ENCODE results near the gene MCTP1. TPM values are rescaled to one million over a fixed set of nuclear protein-coding genes. Genes with fewer than 3 reads are reported as not detected.

The MCTP1 gene
- total RNA-seq, 1 experiment from 2014 or later, result 0.44 TPM

DNA sequence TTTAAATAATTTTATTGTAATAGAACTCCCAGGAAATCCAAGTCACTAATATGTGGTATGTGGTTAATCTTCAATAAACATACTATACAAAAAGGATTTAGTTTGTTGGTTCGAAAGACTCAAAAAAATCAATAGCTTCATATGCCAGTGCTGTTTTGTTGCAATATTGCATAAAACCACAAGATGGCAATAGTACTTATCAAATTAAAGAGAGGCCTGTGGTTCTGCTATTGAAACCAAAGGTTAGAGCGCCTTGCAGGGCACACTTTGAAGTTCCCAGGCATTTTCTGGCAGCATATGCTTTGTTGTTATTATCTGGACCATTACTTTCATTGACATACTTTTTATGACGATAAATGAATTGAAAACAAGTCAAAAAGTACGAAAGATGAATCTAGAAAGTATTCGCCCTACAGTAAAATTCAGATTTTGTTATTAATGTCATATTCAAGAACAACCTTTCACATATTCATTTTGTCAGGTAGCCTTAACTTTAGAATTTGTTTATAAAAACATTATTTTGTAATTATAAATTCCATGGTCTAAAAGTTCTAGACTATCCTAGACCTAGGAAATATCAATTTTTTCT, 316.3 kb downstream of the MCTP1 start:
- TF ChIP-seq SRF (IDR thresholded peaks at IDR 0.05; ENCODE audit: low read depth), result no peak
- TF ChIP-seq ELF1 (IDR thresholded peaks at IDR 0.05; ENCODE audit: borderline replicate concordance, low read depth), result no peak
- TF ChIP-seq ATF3 (IDR thresholded peaks at IDR 0.05), result no peak
- no peak for TF ChIP-seq CBX3 (IDR thresholded peaks at IDR 0.05; ENCODE audit: low read depth)
- TF ChIP-seq SIN3A (IDR thresholded peaks at IDR 0.05; ENCODE audit: low read depth), result no peak
- no peak for TF ChIP-seq SP1 (IDR thresholded peaks at IDR 0.05; ENCODE audit: low read depth)
- peak; percentile 79 for TF ChIP-seq RAD21 (IDR thresholded peaks at IDR 0.05; ENCODE audit: low read depth)
- no peak for TF ChIP-seq ZFX (IDR thresholded peaks at IDR 0.05)
- TF ChIP-seq EZH2 (IDR thresholded peaks at IDR 0.05), result no peak
- TF ChIP-seq, protein P1, sequence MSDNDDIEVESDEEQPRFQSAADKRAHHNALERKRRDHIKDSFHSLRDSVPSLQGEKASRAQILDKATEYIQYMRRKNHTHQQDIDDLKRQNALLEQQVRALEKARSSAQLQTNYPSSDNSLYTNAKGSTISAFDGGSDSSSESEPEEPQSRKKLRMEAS (IDR thresholded peaks at IDR 0.05), result no peak
- peak; percentile 77 for TF ChIP-seq TCF7L2 (IDR thresholded peaks at IDR 0.05; ENCODE audit: borderline replicate concordance, extremely low read depth, insufficient read depth, insufficient read length)
- no peak for TF ChIP-seq CEBPB (IDR thresholded peaks at IDR 0.05; ENCODE audit: low read depth)
- no peak for TF ChIP-seq POLR2AphosphoS5 (IDR thresholded peaks at IDR 0.05; ENCODE audit: low read depth, low read length)
- peak; percentile 64 to 75 (median 73); a peak in 5 of 6 replicates for TF ChIP-seq CTCF (IDR thresholded peaks at IDR 0.05 in 2 of 3, conservative IDR thresholded peaks at IDR 0.05 in 1 of 3; ENCODE audit: borderline replicate concordance in 1 of 3, insufficient read depth in 1 of 3, low read depth in 2 of 3, low read length in 2 of 3)
- TF ChIP-seq YY1 (IDR thresholded peaks at IDR 0.05; ENCODE audit: extremely low read depth, insufficient replicate concordance, low read depth, low read length), result no peak
- H3K9me3 ChIP-seq (ENCODE audit: control insufficient read depth in 1 of 2, insufficient read depth in 1 of 2, low read depth in 1 of 2, low read length in 2 of 2), result no peaks in the 10 kb centered on the region
- ChIA-PET CTCF (interaction anchor here (0.6 to 2.8 kb wide), 10 partner anchors 8 to 878 kb away, joined by 3 to 27 read pairs (median 3); no protein-coding TSS in a partner anchor), RAD21 (ENCODE audit: low non-redundant PET in 1 of 2, low total read pairs in 2 of 2, uncharacterized antibody in 2 of 2, unreplicated experiment in 2 of 2) (interaction anchor here in 1 of 2 experiments (1.0 kb wide), 1 partner anchor 292 kb away, joined by 3 read pairs; no protein-coding TSS in a partner anchor), POLR2A (interaction anchor here (0.9 kb wide), 1 partner anchor 210 kb away, joined by 3 read pairs; no protein-coding TSS in a partner anchor)
- H2AFZ ChIP-seq (ENCODE audit: low read depth, low read length, poor library complexity, severe bottlenecking), result peak overlapping the region; percentile 52
- no peaks in the 10 kb centered on the region for H3K79me2 ChIP-seq (ENCODE audit: insufficient read depth, low read length)
- ATAC-seq, result peak; percentile 83
- intact Hi-C loops (cut with micrococcal nuclease), result loop anchor here (1.0 kb wide), 3 partner anchors 271 to 879 kb away; no protein-coding TSS in a partner anchor
- no peaks in the 10 kb centered on the region for H3K9me2 ChIP-seq (ENCODE audit: insufficient read depth)
- H3K4me2 ChIP-seq (ENCODE audit: low read length), result peak overlapping the region; percentile 21; the same call in 1 of the 2 replicates
- H3K27me3 ChIP-seq (ENCODE audit: insufficient read depth, low read length), result no peaks in the 10 kb centered on the region
- no TSS peak for BruUV-seq (replicated peaks)
- H3K4me1 ChIP-seq (ENCODE audit: control insufficient read depth in 1 of 2, insufficient read depth in 2 of 2, low read length in 2 of 2), result no peaks in the 10 kb centered on the region; a peak in 1 of 4 replicates
- H3K4me3 ChIP-seq (replicated peaks in 1 of 2; ENCODE audit: low read depth in 1 of 2, low read length in 2 of 2), result no peak overlapping the region
- no peak overlapping the region for H3K27ac ChIP-seq (ENCODE audit: low read depth, low read length)
- no peak overlapping the region for H3K9ac ChIP-seq (ENCODE audit: low read length)
- H4K20me1 ChIP-seq (ENCODE audit: insufficient read depth), result no peaks in the 10 kb centered on the region
- no peaks in the 10 kb centered on the region for H3K36me3 ChIP-seq (ENCODE audit: control insufficient read depth in 1 of 2, insufficient read depth in 2 of 2, low read length in 2 of 2)
- peak; percentile 69 for DNase-seq (ENCODE audit: low read depth, low spot score)

Data from HCT116 (cell line).